ENCODE data around the gene CTRB1. TPM values are rescaled to one million over a fixed set of nuclear protein-coding genes. Genes with fewer than 3 reads are reported as not detected.

Gene CTRB1
- total and polyA plus RNA-seq, 2 of the 13 experiments (the other 11 are each of a cell fraction or from before 2014, with no cell fraction given): not detected

- no peak for TF ChIP-seq TCF7L2 (IDR thresholded peaks at IDR 0.05; ENCODE audit: low read depth, low read length)
- peak; percentile 80; the same call in 1 of the 2 replicates for TF ChIP-seq ZXDC (CRISPR knock-in tag; IDR thresholded peaks at IDR 0.05)
- peak; percentile 38; the same call in 1 of the 2 replicates for TF ChIP-seq TAF1 (CRISPR knock-in tag; IDR thresholded peaks at IDR 0.05)
- TF ChIP-seq BCL6 (CRISPR knock-in tag; IDR thresholded peaks at IDR 0.05): peak; percentile 69
- peak in 1 of 2 experiments; percentile 56; a peak in 2 of 4 replicates for TF ChIP-seq POLR2A (IDR thresholded peaks at IDR 0.05; ENCODE audit: insufficient read depth in 1 of 2, low read depth in 2 of 2, low read length in 2 of 2)
- TF ChIP-seq BORCS8-MEF2B (CRISPR knock-in tag; IDR thresholded peaks at IDR 0.05): peak; percentile 65
- no peak for TF ChIP-seq DNMT1 (CRISPR knock-in tag; IDR thresholded peaks at IDR 0.05)
- TF ChIP-seq ARNT2 (CRISPR knock-in tag; IDR thresholded peaks at IDR 0.05; ENCODE audit: low read depth): no peak
- TF ChIP-seq ZNF460 (CRISPR knock-in tag; IDR thresholded peaks at IDR 0.05; ENCODE audit: borderline replicate concordance): no peak
- 0 out of 2 replicates have a peak, but pooled peaks have one; percentile 22 for TF ChIP-seq BRD4 (CRISPR knock-in tag; IDR thresholded peaks at IDR 0.05)
- no peak for TF ChIP-seq ZNF530 (CRISPR knock-in tag; IDR thresholded peaks at IDR 0.05; ENCODE audit: low read depth)
- no peak for TF ChIP-seq PBX3 (CRISPR knock-in tag; IDR thresholded peaks at IDR 0.05; ENCODE audit: borderline replicate concordance)
- TF ChIP-seq GMEB2 (CRISPR knock-in tag; IDR thresholded peaks at IDR 0.05; ENCODE audit: low read depth): no peak
- TF ChIP-seq HCFC1 (IDR thresholded peaks at IDR 0.05; ENCODE audit: low read depth, low read length): no peak
- TF ChIP-seq PBX2 (CRISPR knock-in tag; IDR thresholded peaks at IDR 0.05): 0 out of 2 replicates have a peak, but pooled peaks have one; percentile 43
- TF ChIP-seq ZNF704 (CRISPR knock-in tag; IDR thresholded peaks at IDR 0.05; ENCODE audit: borderline replicate concordance): no peak
- TF ChIP-seq GTF2F1 (IDR thresholded peaks at IDR 0.05; ENCODE audit: low read length): 0 out of 2 replicates have a peak, but pooled peaks have one; percentile 69
- no peak for TF ChIP-seq ZNF362 (CRISPR knock-in tag; IDR thresholded peaks at IDR 0.05; ENCODE audit: borderline replicate concordance)
- TF ChIP-seq FOXO1 (CRISPR knock-in tag; IDR thresholded peaks at IDR 0.05): peak; percentile 17; the same call in 1 of the 2 replicates
- TF ChIP-seq PHF5A (CRISPR knock-in tag; IDR thresholded peaks at IDR 0.05; ENCODE audit: low read depth, unreplicated experiment): peak; percentile 81
- TF ChIP-seq TEAD3 (CRISPR knock-in tag; optimal IDR thresholded peaks at IDR 0.05; ENCODE audit: borderline replicate concordance): peak; percentile 88
- TF ChIP-seq NR3C1 (CRISPR knock-in tag; IDR thresholded peaks at IDR 0.05): no peak
Observed at GRCh38 chr16:75262104-75262799, 43.5 kb downstream of the CTRB1 start (continued).
